ENCODE data around the gene NOL11. TPM values are rescaled to one million over a fixed set of nuclear protein-coding genes. Genes with fewer than 3 reads are reported as not detected.
"Not testable (repeated sequence)": the region's sequence is repeated elsewhere in the genome, so short reads cannot be mapped to it uniquely, and the experiment has no call there.

NOL11 gene
- total RNA-seq, 2 experiments from 2014 or later, result 59.4 to 73.6 TPM

DNA sequence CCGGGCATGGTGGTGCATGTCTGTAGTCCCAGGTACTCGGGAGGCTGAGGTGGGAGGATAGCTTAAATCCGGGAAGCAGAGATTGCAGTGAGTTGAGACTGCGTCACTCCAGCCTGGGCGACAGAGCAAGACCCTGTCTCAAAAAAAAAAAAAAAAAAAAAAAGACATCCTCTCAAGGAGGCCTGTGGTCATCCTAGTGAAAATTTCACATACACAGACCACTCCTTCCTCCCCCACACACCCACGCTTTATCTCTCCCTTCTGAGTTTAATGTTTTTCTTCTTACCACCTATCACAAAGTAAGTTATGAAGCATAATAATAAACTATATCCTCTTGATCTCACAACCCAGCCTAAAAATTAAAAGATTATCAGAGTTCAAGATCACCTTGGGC lies 1.3 kb upstream of the NOL11 start:
- ChIA-PET POLR2A (no interaction called here), CTCF (interaction anchor here (1.1 kb wide), 1 partner anchor 10 kb away, joined by 3 read pairs; no protein-coding TSS in a partner anchor)
- Mint-ChIP-seq H3K4me3 (peak overlapping the region; percentile 95), H3K4me1 (peaks cover 20% of the 10 kb centered on the region), H3K36me3 (ENCODE audit: low read depth) (peaks cover 15% of the 10 kb centered on the region), H3K27me3 (no peaks in the 10 kb centered on the region), H3K9me3 (no peaks in the 10 kb centered on the region), H3K27ac (peak overlapping the region; percentile 99)
- DNase-seq, result no peak

DNA sequence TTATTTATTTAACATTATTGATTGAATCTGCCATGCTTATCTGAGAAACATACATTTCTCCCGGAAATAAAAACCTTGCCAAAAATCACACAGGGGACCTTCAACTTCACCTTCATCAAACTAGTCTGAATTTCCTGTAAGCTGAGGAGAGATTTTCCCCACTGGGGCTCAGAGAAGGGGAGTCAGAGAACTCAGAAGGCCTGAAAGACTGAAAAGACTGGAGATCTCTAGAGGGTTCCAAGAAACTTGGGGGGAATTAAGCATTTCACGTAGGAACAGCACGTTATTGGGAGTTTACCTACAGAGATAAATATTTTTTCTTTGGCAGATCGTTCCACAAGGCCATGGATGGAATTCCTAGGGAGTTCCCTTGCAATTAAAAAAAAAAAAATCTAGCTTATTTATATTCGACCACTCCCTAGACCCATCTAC lies 528 bp upstream of the NOL11 start:
- H3K36me3 Mint-ChIP-seq (ENCODE audit: low read depth), result peaks cover 23% of the 10 kb centered on the region
- peak; percentile 13 for DNase-seq

DNA sequence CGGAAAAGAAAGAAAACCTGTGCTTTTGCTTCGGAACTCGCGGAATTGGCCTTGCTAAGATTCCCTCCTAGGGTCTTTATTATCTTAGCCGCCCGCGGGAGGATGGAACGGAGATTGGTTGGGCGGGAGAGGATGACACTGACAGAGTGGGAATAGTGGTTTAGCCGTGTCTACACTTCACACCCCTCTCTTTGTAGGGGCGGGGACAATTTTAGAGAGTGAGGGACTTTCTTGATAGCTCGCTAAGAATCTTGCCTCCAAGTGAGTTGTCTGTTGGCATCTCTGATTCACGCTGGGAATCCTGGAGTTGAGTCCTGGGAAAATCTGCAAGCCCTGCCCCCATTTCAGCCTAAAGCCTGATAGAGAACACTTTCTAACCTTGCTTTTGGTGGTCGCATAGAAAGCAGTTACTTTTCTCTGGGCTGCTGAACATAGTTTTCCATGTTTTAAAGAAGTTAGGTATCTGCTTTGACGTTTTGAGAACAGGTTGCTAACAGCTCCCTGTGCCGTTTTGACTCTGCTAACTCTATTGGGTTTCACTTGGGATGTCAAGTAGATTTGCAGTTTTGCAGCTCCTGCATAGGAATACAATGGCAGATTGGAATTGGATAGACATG lies 697 bp downstream of the NOL11 start:
- H3K9me3 Mint-ChIP-seq, result no peaks in the 10 kb centered on the region
- H3K4me1 Mint-ChIP-seq, result peaks cover 28% of the 10 kb centered on the region
- peak; percentile 43 for DNase-seq

More for the DNA sequence above, 528 bp upstream of the NOL11 start:
- no peaks in the 10 kb centered on the region for H3K9me3 Mint-ChIP-seq
- H3K27ac Mint-ChIP-seq, result peak overlapping the region; percentile 99
- no peaks in the 10 kb centered on the region for H3K27me3 Mint-ChIP-seq
- peak overlapping the region; percentile 95 for H3K4me3 Mint-ChIP-seq
- H3K4me1 Mint-ChIP-seq, result peaks cover 28% of the 10 kb centered on the region
- ChIA-PET CTCF (interaction anchor here (0.5 to 1.6 kb wide), 10 partner anchors 9 to 404 kb away, joined by 3 to 7 read pairs (median 4); no protein-coding TSS in a partner anchor), POLR2A (interaction anchor here (0.6 kb wide), 1 partner anchor 52 kb away, joined by 4 read pairs; no protein-coding TSS in a partner anchor)

DNA sequence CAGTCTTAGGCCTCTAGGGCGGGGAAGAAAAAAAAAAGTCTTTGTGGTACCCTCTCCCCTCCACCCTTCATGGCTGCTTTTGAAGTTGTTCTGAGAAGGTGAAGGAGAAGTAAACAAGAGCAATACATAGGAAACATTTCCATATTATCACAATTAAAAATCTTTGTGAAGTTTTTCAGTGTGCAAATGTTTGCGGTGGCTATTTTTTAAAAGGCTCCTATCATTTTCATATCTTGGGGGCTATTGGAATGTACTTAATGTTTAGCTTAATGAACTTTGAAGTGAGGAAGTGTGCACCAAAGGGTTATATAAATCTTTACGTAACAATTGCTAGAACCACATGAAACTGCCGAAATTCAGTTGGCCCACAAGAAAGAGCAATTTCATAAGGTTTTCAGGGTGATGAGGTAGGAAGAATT lies 7.6 kb downstream of the NOL11 start:
- H3K4me3 Mint-ChIP-seq, result peak overlapping the region; percentile 33
- H3K36me3 Mint-ChIP-seq (ENCODE audit: low read depth), result peaks cover 76% of the 10 kb centered on the region
- ChIA-PET POLR2A (interaction anchor here (0.6 kb wide), 1 partner anchor 1652 kb away, joined by 4 read pairs; no protein-coding TSS in a partner anchor), CTCF (interaction anchor here (1.2 kb wide), 1 partner anchor 11 kb away, joined by 4 read pairs; no protein-coding TSS in a partner anchor)
- DNase-seq, result peak; percentile 33
- peaks cover 57% of the 10 kb centered on the region for H3K4me1 Mint-ChIP-seq
- no peaks in the 10 kb centered on the region for H3K27me3 Mint-ChIP-seq
- no peaks in the 10 kb centered on the region for H3K9me3 Mint-ChIP-seq
- H3K27ac Mint-ChIP-seq, result peak overlapping the region; percentile 87

More for the DNA sequence above, 697 bp downstream of the NOL11 start:
- Mint-ChIP-seq H3K36me3 (ENCODE audit: low read depth) (peaks cover 26% of the 10 kb centered on the region), H3K27me3 (no peaks in the 10 kb centered on the region), H3K4me3 (peak overlapping the region; percentile 95), H3K27ac (peak overlapping the region; percentile 99)
- ChIA-PET CTCF (interaction anchor here (0.6 to 1.6 kb wide), 6 partner anchors 9 to 238 kb away, joined by 3 to 7 read pairs (median 4); no protein-coding TSS in a partner anchor), POLR2A (interaction anchor here (0.6 kb wide), 1 partner anchor 368 kb away, joined by 4 read pairs; no protein-coding TSS in a partner anchor)

DNA sequence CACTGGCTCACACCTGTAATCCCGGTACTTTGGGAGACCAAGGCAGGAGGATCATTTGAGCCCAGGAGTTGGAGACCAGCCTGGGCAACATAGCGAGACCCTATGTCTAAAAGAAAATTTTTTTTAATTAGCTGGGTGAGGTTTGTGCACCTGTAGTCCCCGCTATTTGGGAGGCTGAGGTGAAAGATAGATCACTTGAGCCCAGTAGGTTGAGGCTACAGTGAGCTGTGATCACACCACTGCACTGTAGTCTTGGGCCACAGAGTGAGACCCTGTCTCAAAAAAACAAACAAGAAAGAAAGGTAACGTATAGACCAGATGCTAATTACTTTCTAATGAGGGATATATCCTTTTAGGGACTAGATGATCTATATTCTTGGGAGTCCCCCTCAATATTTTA lies 8.1 kb downstream of the NOL11 start:
- ChIA-PET POLR2A (no interaction called here), CTCF (interaction anchor here (1.2 kb wide), 1 partner anchor 11 kb away, joined by 4 read pairs; no protein-coding TSS in a partner anchor)
- H3K36me3 Mint-ChIP-seq (ENCODE audit: low read depth), result peaks cover 78% of the 10 kb centered on the region

DNA sequence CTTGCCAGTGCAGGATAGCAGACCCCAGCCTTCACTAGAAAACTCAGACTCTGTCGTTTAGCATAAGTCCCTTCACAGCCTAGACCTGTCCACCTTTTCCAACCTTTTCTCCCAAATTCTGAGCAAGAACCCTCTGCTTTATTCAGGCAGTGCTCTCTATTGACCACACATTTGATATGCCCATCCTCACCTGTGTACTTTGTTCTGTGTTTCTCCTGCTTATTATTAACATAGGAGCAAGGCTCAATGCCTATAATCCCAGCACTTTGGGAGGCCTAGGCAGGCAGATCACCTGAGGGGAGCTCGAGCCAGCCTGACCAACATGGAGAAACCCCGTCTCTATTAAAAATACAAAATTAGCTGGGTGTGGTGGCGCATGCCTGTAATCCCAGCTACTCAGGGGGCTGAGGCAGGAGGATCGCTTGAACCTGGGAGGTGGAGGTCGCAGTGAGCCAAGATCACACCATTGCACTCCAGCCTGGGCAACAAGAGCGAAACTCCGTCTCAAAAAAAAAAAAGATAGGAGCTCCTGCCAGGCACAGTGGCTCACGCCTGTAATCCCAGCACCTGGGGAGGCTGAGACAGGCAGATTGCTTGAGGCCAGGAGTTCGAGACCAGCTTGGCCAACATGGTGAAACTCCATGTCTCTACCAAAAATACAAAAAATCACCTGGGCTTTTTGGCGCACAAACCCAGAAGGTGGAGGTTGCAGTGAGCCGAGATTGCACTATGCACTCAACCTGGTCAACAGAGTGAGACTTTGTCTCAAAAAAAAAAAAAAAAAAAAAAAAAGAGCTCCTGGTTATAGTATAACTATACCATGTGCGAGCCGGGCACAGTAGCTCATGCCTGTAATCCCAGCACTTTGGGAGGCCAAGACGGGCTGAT lies 9.7 kb downstream of the NOL11 start:
- H3K4me1 Mint-ChIP-seq, result peaks cover 45% of the 10 kb centered on the region
- H3K4me3 Mint-ChIP-seq, POLR2A ChIA-PET, H3K27me3 Mint-ChIP-seq, H3K9me3 Mint-ChIP-seq, DNase-seq: not testable (repeated sequence)
- H3K36me3 Mint-ChIP-seq (ENCODE audit: low read depth), result peaks cover 74% of the 10 kb centered on the region
- peak overlapping the region; percentile 87 for H3K27ac Mint-ChIP-seq
- CTCF ChIA-PET, result interaction anchor here (0.6 to 1.1 kb wide), 2 partner anchors 9 to 17 kb away, joined by 3 to 4 read pairs; no protein-coding TSS in a partner anchor

More for the DNA sequence above, 8.1 kb downstream of the NOL11 start:
- Mint-ChIP-seq H3K27ac (peak overlapping the region; percentile 87), H3K27me3 (no peaks in the 10 kb centered on the region), H3K4me3 (peak overlapping the region; percentile 33), H3K9me3 (no peaks in the 10 kb centered on the region), H3K4me1 (peaks cover 54% of the 10 kb centered on the region)
- no peak for DNase-seq

DNA sequence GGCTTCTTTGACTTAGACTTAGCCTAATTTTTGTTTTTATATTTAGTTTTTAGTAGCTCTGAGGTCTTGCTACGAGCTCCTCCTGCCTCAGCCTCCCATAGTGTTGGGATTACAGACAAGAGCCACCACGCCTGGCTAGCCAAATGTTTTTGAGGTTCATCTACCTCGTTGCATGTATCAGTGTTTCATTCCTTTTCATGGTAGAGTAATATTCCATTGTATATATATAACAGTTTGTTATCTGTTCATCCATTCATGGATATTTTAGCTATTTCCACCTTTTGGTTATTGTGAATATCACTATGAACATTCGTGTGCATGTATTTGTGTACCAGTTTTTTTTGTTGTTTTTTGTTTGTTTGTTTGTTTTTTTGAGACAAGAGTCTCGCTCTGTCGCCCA lies 12.2 kb downstream of the NOL11 start:
- Mint-ChIP-seq H3K27ac (no peak overlapping the region), H3K4me3 (no peak overlapping the region), H3K9me3 (no peaks in the 10 kb centered on the region), H3K36me3 (ENCODE audit: low read depth) (peaks cover 77% of the 10 kb centered on the region), H3K27me3 (no peaks in the 10 kb centered on the region), H3K4me1 (peaks cover 46% of the 10 kb centered on the region)
- POLR2A ChIA-PET, result no interaction called here
- no peak for DNase-seq
- CTCF ChIA-PET, result interaction anchor here (1.0 to 1.2 kb wide), 2 partner anchors 9 to 11 kb away, joined by 3 read pairs; no protein-coding TSS in a partner anchor

DNA sequence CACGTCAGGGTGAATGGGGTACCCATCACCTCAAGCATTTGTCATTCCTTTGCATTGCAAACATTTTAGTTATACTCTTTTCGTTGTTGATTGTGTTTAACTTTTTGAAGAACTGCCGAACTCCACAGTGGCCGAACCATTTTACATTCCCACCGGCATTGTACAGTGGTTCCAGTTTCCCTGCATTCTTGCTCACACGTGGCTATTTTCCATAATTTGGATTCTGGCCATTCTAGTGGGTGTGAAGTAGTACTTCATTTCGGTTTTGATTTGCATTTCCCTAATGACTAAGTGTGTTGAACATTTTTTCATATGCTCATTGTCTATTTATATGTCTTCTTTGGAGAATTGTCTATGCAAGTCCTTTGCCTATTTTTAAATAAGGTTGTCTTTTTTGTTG lies 13.0 kb downstream of the NOL11 start:
- H3K36me3 Mint-ChIP-seq (ENCODE audit: low read depth), result peaks cover 71% of the 10 kb centered on the region
- no peaks in the 10 kb centered on the region for H3K9me3 Mint-ChIP-seq
- H3K4me1 Mint-ChIP-seq, result peaks cover 38% of the 10 kb centered on the region
- no peak overlapping the region for H3K4me3 Mint-ChIP-seq
- no peak overlapping the region for H3K27ac Mint-ChIP-seq
- H3K27me3 Mint-ChIP-seq, result no peaks in the 10 kb centered on the region
- CTCF ChIA-PET, result no interaction called here
- POLR2A ChIA-PET, result no interaction called here
- DNase-seq, result no peak

DNA sequence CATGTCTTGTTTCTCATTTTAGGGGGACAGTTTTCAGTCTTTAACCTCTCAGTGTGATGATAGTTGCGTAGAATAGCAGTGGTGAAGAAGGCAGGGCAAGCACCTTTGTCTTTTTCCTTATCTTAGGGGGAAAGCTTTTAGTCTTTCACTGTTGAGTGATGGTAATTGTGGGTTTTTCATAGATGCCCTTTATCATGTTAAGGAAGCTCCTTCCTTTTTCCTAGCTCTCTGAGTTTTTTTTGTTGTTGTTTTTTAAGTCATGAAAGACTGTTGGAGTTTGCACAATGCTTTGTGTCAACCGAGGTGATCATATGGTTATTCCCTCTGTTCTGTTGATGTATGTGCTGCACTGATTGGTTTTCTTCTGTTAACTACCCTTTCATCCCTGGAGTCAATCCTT lies 15.7 kb downstream of the NOL11 start:
- Mint-ChIP-seq H3K27ac (no peak overlapping the region), H3K9me3 (no peaks in the 10 kb centered on the region), H3K4me3 (no peak overlapping the region), H3K4me1 (peaks cover 19% of the 10 kb centered on the region), H3K36me3 (ENCODE audit: low read depth) (peaks cover 77% of the 10 kb centered on the region), H3K27me3 (no peaks in the 10 kb centered on the region)
- POLR2A ChIA-PET, result no interaction called here
- no peak for DNase-seq
- CTCF ChIA-PET, result no interaction called here

DNA sequence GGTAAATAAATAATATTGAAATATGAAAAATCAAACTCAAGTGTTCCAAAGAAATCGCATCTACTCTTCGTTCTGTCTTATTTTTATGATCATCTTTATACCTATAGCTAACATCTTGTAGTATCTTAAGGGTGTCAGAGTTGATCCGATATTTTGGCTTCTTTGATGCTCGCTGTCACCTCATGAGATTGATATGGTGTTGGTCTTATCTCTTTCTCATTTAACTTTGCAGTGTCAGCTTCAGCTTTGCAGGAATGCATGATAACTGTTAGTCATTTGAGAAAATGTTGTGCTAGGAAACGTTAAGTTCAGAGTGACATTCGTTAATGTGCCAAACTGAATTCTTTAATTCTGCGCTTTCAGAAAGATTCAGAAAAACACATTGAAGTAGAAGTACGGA lies 19.4 kb downstream of the NOL11 start:
- ChIA-PET CTCF (interaction anchor here (1.0 kb wide), 1 partner anchor 12 kb away, joined by 4 read pairs; no protein-coding TSS in a partner anchor), POLR2A (no interaction called here)
- peaks cover 59% of the 10 kb centered on the region for H3K36me3 Mint-ChIP-seq (ENCODE audit: low read depth)
- H3K9me3 Mint-ChIP-seq, result no peaks in the 10 kb centered on the region
- no peak for DNase-seq
- no peak overlapping the region for H3K4me3 Mint-ChIP-seq
- no peaks in the 10 kb centered on the region for H3K27me3 Mint-ChIP-seq
- H3K4me1 Mint-ChIP-seq, result peaks cover 14% of the 10 kb centered on the region
- no peak overlapping the region for H3K27ac Mint-ChIP-seq

DNA sequence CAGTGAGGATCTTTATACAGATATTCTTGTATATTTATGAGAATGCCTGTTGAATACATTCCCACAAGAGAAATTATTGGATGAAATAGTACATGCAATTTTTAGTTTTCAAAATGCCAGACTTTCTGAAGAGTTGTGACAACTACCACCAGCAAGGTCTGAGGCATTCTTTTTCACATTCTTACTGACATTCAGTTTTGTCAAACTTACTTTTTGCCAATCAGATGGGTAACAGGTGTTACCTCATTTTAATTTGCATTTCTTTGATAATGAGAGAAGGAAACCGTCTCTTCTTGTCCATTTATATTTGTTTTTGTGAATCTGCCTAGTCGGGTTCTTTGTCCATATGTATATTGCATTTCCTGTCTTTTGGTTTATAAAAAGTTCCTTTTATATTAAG lies 24.3 kb downstream of the NOL11 start:
- Mint-ChIP-seq H3K4me1 (peaks cover 2% of the 10 kb centered on the region), H3K4me3 (no peak overlapping the region), H3K27me3 (no peaks in the 10 kb centered on the region), H3K9me3 (no peaks in the 10 kb centered on the region), H3K36me3 (ENCODE audit: low read depth) (peaks cover 43% of the 10 kb centered on the region), H3K27ac (no peak overlapping the region)
- ChIA-PET POLR2A (no interaction called here), CTCF (no interaction called here)
- no peak for DNase-seq

DNA sequence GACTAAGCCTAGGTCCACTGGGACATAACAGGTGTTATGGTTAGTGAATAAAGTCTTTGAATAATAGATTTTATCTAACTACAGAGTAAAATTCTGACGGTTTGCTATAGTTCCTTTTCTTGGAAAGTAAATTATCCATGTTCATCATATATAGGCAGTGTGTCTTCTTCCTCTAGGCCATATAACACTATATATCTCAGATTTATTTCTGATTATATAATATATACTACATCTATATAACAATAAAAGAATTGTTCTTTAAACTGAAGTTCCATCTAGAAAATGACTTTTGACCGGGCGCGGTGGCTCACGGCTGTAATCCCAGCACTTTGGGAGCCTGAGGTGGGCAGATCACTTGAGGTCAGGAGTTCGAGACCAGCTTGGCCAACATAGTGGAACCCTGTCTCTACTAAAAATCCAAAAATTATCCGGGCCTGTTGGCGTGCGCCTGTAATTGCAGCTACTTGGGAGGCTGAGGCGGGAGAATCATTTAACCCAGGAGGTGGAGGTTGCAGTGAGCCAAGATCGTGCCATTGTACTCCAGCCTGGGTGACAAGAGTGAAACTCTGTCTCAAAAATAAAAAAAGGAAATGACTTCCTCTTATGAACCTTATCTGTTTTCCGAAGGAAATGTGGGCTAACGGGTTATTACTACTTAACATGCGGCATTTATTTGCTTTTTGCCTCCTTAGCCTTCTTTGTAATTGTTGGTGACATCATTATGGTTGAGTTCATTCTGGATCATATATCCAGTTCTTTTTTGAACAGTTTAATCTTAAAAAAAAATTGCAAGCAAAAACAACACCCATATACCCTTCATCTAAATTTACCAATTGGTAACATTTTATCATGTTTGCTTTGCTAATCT lies 29.2 kb downstream of the NOL11 start:
- H3K4me1 Mint-ChIP-seq, result peaks cover 6% of the 10 kb centered on the region
- no peaks in the 10 kb centered on the region for H3K27me3 Mint-ChIP-seq
- H3K9me3 Mint-ChIP-seq, result no peaks in the 10 kb centered on the region
- H3K36me3 Mint-ChIP-seq (ENCODE audit: low read depth), result peaks cover 52% of the 10 kb centered on the region
- ChIA-PET POLR2A (no interaction called here), CTCF (no interaction called here)
- H3K4me3 Mint-ChIP-seq, result no peak overlapping the region
- peak overlapping the region; percentile 58 for H3K27ac Mint-ChIP-seq
- no peak for DNase-seq

Measured in activated CD4-positive, alpha-beta T cell treated with anti-CD3 and anti-CD28 coated beads, Interleukin-2, amount 10 ng/mL, durations not matched to agents 7 days and 5 days (primary cell).